ENCODE measurements around the gene PCDHGA8.

DNA sequence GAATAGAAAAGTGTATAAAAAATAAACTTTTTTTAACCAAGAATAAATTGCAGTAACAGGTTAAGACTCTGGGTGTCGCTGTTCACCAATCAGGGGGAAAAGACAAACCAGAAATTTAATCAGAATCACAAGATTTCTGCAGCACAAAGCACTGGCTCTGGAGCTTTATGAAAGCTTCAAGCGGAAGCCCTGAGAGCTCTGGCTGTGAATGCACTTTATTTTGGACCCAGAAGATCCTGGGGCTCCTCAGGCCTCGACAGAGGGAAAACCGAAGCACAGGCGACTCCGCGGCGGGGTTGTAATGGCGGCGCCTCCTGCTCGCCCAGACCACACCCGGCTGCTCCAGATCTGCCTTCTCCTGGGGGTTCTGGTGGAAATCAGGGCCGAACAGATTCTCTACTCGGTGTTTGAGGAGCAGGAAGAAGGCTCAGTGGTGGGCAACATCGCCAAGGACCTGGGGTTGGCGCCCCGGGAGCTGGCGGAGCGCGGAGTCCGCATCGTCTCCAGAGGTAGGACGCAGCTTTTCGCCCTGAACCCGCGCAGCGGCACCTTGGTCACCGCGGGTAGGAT, 37.4 kb upstream of the PCDHGA8 start, which contains the start of gene PCDHGA4:
- peak; percentile 50 for TF ChIP-seq CTCF (IDR thresholded peaks at IDR 0.05; ENCODE audit: low read depth, low read length)
- no peak for TF ChIP-seq EZH2phosphoT487 (IDR thresholded peaks at IDR 0.05; ENCODE audit: low read depth)

All from OCI-LY3 (cell line).